ENCODE data around the gene SMARCB1. TPM values are rescaled to one million over a fixed set of nuclear protein-coding genes. Genes with fewer than 3 reads are reported as not detected.

SMARCB1 gene
- total and polyA plus RNA-seq, 2 of the 4 experiments (the other 2 are of a cell fraction), result 110 to 159 TPM

DNA sequence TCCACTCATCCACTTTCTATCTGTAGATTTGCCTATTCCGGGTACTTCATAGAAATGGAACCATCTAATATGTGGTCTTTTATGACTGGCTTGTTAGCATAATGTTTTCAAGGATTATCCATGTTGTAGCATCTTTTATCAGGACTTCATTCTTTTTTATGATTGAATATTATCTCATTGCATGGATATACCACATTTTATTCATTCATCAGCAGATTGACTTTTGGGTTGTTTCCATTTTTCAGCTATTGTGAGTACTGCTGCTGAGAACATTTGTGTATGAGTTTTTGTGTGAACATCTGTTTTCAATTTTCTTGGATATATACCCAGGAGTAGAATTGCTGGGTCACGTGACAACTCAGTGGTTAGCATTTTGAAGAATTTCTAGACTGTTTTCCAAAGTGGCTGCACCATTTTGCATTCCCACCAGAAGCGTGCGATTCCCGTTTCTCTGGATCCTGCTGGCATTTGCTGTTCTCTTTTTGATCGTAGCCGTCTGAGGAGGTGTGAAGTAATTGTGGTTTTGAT lies 43.1 kb downstream of the SMARCB1 start:
- Histone ChIP-seq H2AK9ac (replicated peaks; ENCODE audit: low read depth, low read length, poor library complexity) (no peak overlapping the region), H2AK5ac (ENCODE audit: low read depth, low read length) (no peak overlapping the region), H3K4ac (ENCODE audit: low read depth, low read length) (no peak overlapping the region), H3K79me1 (ENCODE audit: low read depth in 1 of 2, low read length in 2 of 2) (peaks cover 10 to 66% of the 10 kb centered on the region in 2 experiments), H3K56ac (ENCODE audit: extremely low read depth, insufficient read depth, low read length) (no peak overlapping the region), H2AFZ (replicated peaks; ENCODE audit: low read length, poor library complexity) (no peak overlapping the region), H3K23ac (ENCODE audit: low read depth, low read length) (no peak overlapping the region), H3K27me3 (ENCODE audit: control insufficient read depth, insufficient read depth, low read length) (no peaks in the 10 kb centered on the region), H4K20me1 (ENCODE audit: insufficient read depth, low read length) (peaks cover 36% of the 10 kb centered on the region), H2BK20ac (ENCODE audit: low read depth, low read length) (no peak overlapping the region), H4K91ac (ENCODE audit: insufficient read depth, low read depth, low read length) (no peak overlapping the region), H3K9ac (ENCODE audit: low read depth, low read length) (no peak overlapping the region), H4K8ac (ENCODE audit: low read depth in 2 of 2, low read length in 2 of 2) (no peak overlapping the region), H2BK120ac (ENCODE audit: low read depth, low read length) (no peak overlapping the region), H3K4me2 (ENCODE audit: low read depth, low read length) (peak overlapping the region; percentile 64; the same call in 1 of the 2 replicates), H4K5ac (ENCODE audit: low read depth, low read length) (no peak overlapping the region), H3K4me1 (ENCODE audit: control insufficient read depth, insufficient read depth, low read length) (peaks cover 12% of the 10 kb centered on the region), H3K9me1 (ENCODE audit: insufficient read depth, low read length) (peaks cover 23% of the 10 kb centered on the region), H3K4me3 (ENCODE audit: insufficient read depth, low read depth, low read length) (no peak overlapping the region), H3K36me3 (ENCODE audit: control insufficient read depth, insufficient read depth, low read length) (peaks cover 73% of the 10 kb centered on the region), H2BK5ac (ENCODE audit: low read depth, low read length, poor library complexity, severe bottlenecking) (no peak overlapping the region), H3K9me3 (ENCODE audit: control insufficient read depth, insufficient read depth, low read length) (peaks cover 3% of the 10 kb centered on the region; the same call in 1 of the 2 replicates), H3K18ac (ENCODE audit: low read depth, low read length) (no peak overlapping the region; the same call in 1 of the 2 replicates), H3K14ac (replicated peaks; ENCODE audit: low read depth, low read length) (no peak overlapping the region), H2BK15ac (ENCODE audit: low read depth, low read length) (no peak overlapping the region), H3K27ac (ENCODE audit: insufficient read depth, low read length) (peak overlapping the region; percentile 47; the same call in 1 of the 2 replicates)
- no peak for TF ChIP-seq SMC3 (IDR thresholded peaks at IDR 0.05; ENCODE audit: low read depth, low read length)
- peak; percentile 72; the same call in 1 of the 2 replicates for TF ChIP-seq BHLHE40 (IDR thresholded peaks at IDR 0.05; ENCODE audit: low read depth, low read length)
- TF ChIP-seq, protein P1, sequence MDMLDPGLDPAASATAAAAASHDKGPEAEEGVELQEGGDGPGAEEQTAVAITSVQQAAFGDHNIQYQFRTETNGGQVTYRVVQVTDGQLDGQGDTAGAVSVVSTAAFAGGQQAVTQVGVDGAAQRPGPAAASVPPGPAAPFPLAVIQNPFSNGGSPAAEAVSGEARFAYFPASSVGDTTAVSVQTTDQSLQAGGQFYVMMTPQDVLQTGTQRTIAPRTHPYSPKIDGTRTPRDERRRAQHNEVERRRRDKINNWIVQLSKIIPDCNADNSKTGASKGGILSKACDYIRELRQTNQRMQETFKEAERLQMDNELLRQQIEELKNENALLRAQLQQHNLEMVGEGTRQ (IDR thresholded peaks at IDR 0.05; ENCODE audit: low read depth, low read length), result peak; percentile 89
- DNase-seq (peak; percentile 92), ATAC-seq (ENCODE audit: low read depth) (peak; percentile 71)
- ChIA-PET CTCF (no interaction called here), POLR2A (ENCODE audit: unreplicated experiment) (no interaction called here)
- in situ Hi-C loops (cut with MboI; ENCODE audit: low sequenced_read_pairs), result no loop called here
- no CpG with 5 or more reads among the region's 7 CpGs for WGBS, 2 experiments (ENCODE audit: extremely low coverage in 2 of 2, insufficient read length in 1 of 2)
- dilution Hi-C loops (cut with HindIII; ENCODE audit: low sequenced_read_pairs, unreplicated experiment), result no loop called here
- intact Hi-C loops (cut with micrococcal nuclease), result no loop called here
- BruUV-seq (replicated peaks), result no TSS peak
